HuH-7 (cell line): ENCODE measurements around the gene TRPC4.

Experiments
- DNase-seq: peaks from one replicate; pipeline ENCODE4 v3.0.0; 2011; ENCODE audit warnings: low spot score

Gene TRPC4

GRCh38 chr13:37869756-37870488, at the start of gene TRPC4:
TRPC4 (minus strand) TSS chr13:37869772; CDS start chr13:37783333, 86,439 bp downstream.
- DNase-seq: no peak

- no peak for DNase-seq
Measured at GRCh38 chr13:37918751-37919150, 49.2 kb upstream of the TRPC4 start.

- no peak for DNase-seq
Measured at GRCh38 chr13:37918116-37918714, 48.6 kb upstream of the TRPC4 start.

GRCh38 chr13:37914781-37915391, 45.3 kb upstream of the TRPC4 start:
- DNase-seq: no peak

- DNase-seq: no peak
Measured at GRCh38 chr13:37910790-37911189, 41.2 kb upstream of the TRPC4 start.

GRCh38 chr13:37906880-37907279, 37.3 kb upstream of the TRPC4 start:
- DNase-seq: no peak

- DNase-seq: no peak
Measured at GRCh38 chr13:37905736-37906135, 36.2 kb upstream of the TRPC4 start.

- no peak for DNase-seq
Measured at GRCh38 chr13:37899753-37900152, 30.2 kb upstream of the TRPC4 start.

GRCh38 chr13:37893321-37893720, 23.7 kb upstream of the TRPC4 start:
- DNase-seq: no peak

- DNase-seq: no peak
Measured at GRCh38 chr13:37889820-37890219, 20.2 kb upstream of the TRPC4 start.

- DNase-seq: no peak
Measured at GRCh38 chr13:37889102-37889501, 19.5 kb upstream of the TRPC4 start.

- DNase-seq: no peak
Measured at GRCh38 chr13:37886879-37887278, 17.3 kb upstream of the TRPC4 start.

GRCh38 chr13:37884674-37885073, 15.1 kb upstream of the TRPC4 start:
- no peak for DNase-seq

- DNase-seq: no peak
Measured at GRCh38 chr13:37884026-37884425, 14.5 kb upstream of the TRPC4 start.

- DNase-seq: no peak
Measured at GRCh38 chr13:37878921-37879320, 9.3 kb upstream of the TRPC4 start.

GRCh38 chr13:37878496-37878895, 8.9 kb upstream of the TRPC4 start:
- DNase-seq: no peak

- no peak for DNase-seq
Measured at GRCh38 chr13:37870895-37871550, 1.5 kb upstream of the TRPC4 start.

- DNase-seq: no peak
Measured at GRCh38 chr13:37870489-37870845, 895 bp upstream of the TRPC4 start.

GRCh38 chr13:37869506-37869755, 141 bp downstream of the TRPC4 start:
- DNase-seq: no peak

- DNase-seq: no peak
Measured at GRCh38 chr13:37868691-37869505, 674 bp downstream of the TRPC4 start.

- no peak for DNase-seq
Measured at GRCh38 chr13:37863708-37864107, 5.9 kb downstream of the TRPC4 start.

GRCh38 chr13:37835392-37835791, 34.2 kb downstream of the TRPC4 start:
- DNase-seq: no peak
